ENCODE results near the gene MYH4.

GRCh38 chr17:10516638-10517037 is 47.3 kb upstream of the MYH4 start:
- TF ChIP-seq SIN3A (IDR thresholded peaks at IDR 0.05; ENCODE audit: borderline replicate concordance, insufficient read depth, low read length), result no peak
- TF ChIP-seq POLR2AphosphoS5 (IDR thresholded peaks at IDR 0.05; ENCODE audit: low read depth, low read length), result no peak
- TF ChIP-seq REST (IDR thresholded peaks at IDR 0.05; ENCODE audit: insufficient read depth in 1 of 2, low read depth in 2 of 2, low read length in 2 of 2), result no peak
- TF ChIP-seq TAF1 (IDR thresholded peaks at IDR 0.05; ENCODE audit: borderline replicate concordance, insufficient read depth, low read length), result no peak
